TTC549 (cell line): ENCODE data around the gene HOXA13.

Experiments used
- FAIRE-seq: peaks from 2 replicates; lab custom pipeline; 2012; peaks lifted over from hg19 to GRCh38; lab: Jason Lieb, UNC

Gene HOXA13

DNA sequence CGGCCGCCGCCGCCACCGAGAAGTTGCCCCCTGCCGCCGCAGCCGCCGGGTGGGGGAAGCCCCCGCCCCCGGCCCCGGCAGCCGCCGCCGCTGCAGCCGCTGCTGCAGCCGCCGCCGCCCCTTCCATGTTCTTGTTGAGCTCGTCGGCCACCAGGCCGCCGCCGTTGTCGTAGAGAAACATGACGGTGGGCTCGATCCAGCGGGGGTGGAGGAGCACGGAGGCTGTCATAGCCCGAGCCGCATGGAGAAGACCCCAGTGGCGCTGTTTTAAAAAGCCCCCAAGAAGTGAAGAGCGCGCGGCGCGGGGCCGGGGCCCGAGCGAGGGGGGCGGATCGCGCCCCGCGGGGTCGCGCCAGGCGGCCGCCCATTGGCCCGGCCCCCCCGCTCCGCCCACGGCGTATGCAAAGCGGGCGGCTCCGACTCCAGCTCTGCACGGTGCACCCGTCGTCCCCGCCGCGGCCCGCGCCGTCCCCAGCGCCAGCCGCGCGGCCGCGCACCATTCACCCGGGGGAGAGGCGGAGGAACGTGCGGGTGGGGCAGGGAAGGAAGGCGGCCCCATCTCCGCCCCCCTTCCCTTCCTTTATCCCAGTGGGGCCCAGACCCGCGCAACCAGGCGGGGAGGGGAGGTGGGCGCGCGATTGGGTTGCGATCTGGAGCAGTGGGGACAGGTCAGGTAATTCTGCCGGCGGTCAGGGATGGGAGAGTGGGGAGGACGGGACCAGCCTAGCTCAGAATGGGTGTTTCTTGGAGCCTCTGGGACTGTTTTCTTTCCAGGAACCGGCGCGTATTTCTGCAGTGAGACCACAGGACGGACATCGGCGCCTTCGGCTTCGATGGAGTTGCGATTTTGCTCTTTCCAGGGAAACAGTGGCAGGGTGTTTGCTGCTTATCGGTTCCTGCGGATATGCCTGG lies at the start of gene HOXA13:
Gene HOXA13, minus strand, starts transcription at position 243 of the 912 bp plus-strand sequence. Its CDS starts 14 bp downstream, at position 229.
- FAIRE-seq, result no peak

DNA sequence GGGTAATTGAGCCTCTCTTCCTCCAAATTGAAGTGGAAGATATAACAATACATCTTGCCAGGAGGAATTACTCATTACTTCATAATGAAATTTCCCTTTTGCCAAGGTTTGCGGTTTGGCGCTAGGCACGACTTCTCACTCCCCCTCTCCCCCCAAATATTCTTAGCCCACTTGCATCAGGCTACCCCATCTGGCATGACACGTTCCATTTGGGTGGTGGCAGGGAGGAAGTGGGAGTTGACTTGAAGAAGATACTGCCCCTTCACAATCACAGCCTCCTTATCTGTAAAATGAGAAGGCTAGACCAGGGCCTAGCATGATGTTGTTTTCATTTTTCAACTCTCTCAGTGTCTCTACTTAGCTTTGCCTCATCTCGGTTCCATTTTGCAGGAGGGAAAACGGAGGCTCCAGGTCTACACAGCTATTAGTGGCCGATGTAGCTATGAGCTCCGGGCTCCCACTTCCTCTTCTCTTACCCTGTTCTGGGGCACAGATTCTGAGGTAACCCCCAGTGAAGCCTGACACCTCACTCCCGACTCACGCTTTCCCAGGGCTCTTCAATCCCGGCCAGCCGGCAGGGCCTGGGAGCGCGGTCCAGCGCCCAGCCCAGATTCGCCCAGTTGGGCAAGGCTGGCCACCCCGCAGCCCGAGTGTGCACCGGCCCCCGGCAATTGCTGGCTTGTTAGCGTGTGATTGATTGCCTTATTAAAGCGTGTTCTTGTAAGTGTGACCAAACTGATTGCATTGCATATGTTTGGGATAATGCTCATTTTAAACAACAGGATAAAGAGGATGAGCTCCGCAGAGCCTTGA lies 49.2 kb upstream of the HOXA13 start:
- no peak for FAIRE-seq

DNA sequence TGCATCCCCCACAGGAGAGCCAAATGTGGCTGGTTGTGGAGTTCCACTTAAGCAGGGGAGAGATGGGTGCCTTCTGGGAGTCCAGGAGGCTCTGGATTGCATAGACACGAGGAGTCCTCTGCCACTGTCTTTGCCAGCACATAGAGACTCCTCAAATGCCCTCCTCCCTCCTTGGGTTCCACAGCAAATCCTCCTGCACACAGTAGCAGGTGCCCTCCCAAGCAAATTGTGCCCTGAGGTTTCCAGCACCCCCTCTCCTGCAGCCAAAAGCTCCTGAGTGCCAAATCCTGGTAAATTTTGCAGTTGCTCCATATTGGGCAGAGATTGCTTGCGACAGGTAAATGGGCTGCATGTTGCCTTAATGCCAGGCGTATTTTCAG lies 48.5 kb upstream of the HOXA13 start:
- no peak for FAIRE-seq

DNA sequence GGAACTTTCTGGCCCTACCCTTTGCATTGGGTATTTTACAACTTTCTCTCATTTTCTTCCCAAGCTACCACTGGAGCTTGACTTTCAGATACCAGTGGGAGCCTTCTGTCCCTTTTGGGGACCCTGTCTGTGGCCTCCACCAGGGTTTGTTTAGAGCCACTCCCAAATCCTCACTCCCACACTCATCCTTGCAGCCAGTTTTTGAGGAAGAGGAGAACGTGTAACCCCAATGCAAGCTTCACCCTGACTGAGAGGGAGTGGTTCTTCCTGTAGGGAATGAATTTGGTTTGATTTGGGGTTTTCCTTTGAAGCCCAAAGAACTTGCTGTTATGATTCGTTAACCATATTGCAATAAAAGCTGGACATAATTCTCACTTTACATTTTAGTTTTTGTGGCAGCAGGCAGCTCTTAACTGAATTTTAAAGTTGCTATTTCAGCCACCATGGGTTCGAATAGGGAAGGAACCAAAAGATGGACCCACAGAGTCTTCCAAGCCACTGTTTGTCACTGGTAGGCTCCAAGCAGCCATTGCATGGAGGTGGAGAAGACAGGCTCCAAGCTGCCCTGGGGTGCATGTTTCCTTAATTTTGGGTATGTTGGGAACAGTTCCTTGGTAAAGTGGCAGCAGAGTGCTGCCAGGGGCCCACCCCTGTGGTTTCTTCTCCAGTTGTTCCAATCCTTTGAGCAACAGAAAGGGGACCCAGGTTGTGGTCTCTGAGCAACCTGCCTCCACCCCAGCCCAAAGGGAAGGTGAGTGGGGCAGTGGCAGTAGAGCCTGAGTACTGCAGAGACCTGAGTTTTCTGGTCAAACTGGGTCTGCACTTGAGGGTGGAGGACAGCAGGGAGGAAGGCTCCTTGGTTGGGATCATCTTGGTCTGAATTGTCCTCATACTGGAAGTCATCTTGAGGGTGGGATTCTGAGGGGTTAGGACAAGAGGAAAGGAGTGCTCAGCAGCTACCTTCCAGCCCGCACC lies 47.8 kb upstream of the HOXA13 start:
- FAIRE-seq, result no peak

DNA sequence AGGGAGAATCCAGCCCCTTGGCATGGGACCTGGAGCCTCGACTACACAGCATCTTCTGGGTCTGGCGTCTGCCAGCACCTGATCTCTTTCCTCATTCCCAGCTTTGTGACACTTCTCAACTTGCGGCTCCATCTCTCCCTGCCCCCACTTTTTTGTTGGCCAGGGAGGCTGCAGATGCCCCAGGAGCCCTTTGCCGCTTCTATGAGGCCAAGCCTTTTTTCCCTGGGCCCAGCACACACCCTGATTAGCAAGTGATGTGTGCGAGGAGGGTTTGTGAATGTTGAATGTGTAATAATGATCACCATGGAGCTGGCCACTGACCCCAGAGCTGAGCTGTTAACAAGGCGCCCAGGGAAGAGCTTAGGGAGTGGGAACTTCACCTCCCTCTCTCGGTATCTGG lies 47.1 kb upstream of the HOXA13 start:
- FAIRE-seq, result no peak

DNA sequence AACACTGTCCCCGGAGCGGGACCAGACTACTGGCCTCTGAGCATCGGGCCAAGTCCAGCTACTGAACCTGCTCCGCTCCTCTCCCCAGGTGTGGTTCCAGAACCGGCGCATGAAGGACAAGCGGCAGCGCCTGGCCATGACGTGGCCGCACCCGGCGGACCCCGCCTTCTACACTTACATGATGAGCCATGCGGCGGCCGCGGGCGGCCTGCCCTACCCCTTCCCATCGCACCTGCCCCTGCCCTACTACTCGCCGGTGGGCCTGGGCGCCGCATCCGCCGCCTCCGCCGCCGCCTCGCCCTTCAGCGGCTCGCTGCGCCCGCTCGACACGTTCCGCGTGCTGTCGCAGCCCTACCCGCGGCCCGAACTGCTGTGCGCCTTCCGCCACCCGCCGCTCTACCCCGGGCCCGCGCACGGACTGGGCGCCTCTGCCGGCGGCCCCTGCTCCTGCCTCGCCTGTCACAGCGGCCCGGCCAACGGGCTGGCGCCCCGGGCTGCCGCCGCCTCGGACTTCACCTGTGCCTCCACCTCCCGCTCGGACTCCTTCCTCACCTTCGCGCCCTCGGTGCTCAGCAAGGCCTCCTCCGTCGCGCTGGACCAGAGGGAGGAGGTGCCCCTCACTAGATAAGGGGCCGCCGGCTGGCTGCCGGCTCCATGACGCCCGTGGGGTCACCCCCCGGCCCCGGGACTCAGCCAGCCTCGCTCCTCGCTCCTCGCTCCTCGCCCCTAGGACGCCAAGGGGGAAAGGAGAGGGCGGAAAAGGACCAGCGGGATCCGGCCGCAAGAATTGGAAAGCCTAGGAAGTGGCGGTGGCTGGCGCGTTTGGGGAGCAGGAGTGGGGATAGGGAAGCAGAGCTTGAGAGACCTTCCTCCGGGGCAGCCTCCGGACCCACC lies 46.2 kb upstream of the HOXA13 start:
- FAIRE-seq, result no peak

DNA sequence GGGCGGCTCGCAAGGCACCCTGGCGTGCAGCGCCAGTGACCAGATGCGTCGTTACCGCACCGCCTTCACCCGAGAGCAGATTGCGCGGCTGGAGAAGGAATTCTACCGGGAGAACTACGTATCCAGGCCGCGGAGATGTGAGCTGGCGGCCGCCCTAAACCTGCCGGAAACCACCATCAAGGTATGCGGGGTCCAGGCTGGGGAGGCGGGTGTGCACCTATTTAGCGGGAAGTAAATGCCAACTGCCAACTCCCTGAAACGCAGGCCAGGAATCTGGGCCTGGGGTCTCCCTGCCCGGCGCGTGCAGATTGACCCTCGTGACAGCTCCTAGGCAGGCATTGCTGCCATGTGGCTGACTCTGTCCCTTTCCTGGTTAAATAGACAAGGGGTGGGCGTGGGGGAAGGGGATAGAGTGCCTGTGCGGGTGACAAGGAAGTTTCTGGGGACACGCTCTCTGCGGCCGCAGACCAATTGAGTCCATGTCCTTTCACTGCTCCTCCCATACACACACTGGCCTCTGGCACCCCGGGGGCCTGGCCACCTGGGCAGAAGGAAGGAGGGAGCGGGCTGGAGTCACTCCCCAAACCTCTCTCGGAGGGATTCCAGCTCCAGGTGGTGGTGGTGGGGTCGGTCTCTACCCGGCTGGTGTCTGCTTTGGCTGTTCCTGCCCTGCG lies 45.4 kb upstream of the HOXA13 start:
- no peak for FAIRE-seq

DNA sequence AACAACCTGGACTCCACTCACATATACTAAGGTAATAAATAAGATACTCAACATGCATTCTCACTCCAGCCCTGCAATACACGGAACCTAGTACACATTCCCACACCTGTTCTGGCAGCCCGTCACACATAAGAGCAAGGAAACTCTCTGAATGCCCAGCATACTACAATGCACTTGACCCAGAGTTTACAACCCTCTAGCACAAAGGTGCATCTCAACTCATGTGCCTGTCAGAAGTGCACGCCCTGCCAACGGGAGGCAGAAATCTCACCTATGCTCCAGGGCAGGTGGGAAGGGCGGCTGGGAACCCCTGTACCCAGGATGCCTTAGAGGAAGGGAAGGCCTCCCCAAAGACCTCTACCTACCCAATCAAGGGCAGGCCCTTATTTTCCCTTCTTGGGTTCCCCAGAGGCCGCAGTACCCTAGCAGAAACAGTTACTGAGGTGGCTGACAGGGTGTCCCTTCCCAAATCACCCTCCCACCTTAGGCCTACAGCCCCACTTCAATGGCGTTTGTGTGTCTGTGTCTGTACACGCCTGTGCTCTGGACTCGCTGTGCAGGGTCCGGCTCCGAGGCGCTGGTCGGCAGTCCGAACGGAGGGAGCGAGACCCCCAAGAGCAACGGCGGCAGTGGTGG lies 44.7 kb upstream of the HOXA13 start:
- FAIRE-seq, result no peak

DNA sequence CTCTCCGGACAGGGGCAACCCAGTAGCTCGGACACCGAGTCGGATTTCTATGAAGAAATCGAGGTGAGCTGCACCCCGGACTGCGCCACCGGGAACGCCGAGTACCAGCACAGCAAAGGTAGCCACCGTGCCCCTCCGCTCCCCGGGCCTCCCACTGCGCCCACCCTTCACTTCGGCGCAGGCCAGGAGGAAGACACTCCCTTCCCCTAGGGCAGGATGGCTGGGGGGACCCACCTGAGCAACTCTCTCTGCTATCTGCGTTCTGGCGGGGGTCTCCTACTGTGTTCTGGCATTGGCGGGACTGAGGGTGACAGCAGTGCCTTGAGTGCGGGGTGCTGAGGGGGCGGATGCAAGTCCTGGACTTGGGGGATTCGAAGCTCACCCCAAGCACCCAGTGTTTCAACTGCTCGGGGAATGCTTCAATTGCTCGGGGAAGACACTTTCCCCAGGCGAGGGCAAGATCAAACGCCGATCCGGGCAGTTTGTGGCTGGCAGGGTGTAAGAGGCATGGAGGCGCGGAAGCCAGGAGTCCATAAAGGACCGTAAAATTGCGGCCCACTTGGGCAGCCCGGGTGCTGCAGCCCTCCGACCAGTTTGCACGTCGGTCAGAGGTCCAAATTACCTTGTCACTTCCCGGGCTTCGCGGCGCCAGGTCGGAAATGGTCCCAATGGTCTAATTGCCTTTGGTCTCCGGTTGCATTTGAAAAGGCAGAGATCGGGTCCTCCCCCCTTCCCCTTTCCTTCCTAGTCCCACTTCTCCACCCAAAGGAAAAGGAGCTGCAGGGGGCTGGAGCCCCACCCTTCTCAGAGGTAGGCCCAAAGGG lies 43.7 kb upstream of the HOXA13 start:
- FAIRE-seq, result no peak

DNA sequence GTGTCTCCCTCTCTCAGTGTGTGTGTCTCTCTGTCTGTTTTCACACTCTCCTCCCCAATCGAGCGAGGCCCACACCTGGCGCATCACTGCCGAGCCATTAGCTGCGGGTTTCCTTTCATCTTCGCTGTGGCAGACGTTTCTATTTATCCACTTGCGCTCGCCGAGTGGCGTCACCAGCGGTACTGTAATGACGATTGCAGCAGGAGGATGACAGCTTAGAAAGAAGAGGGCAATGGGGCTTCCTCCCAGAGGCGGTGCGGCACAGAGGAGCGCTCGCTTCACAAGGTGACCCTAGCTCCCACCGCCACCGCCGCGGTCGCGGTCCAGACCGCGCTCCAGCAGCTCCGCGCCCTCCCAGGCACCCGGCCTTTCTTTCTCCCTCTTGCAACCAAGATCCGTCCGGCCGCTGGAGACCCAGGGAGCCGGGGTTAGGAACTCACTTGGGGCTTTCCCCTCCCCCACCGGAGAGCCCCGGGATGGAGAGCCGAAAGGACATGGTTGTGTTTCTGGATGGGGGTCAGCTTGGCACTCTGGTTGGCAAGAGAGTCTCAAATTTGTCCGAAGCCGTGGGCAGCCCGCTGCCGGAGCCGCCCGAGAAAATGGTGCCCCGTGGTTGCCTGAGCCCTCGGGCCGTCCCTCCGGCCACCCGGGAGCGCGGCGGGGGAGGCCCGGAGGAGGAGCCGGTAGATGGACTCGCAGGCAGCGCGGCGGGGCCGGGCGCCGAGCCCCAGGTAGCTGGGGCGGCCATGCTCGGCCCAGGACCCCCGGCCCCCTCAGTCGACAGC lies 42.9 kb upstream of the HOXA13 start, which contains the start of gene EVX1:
Gene EVX1, plus strand, starts transcription at position 248 of the 785 bp plus-strand sequence. Its CDS starts 229 bp downstream, at position 477.
- FAIRE-seq, result no peak

DNA sequence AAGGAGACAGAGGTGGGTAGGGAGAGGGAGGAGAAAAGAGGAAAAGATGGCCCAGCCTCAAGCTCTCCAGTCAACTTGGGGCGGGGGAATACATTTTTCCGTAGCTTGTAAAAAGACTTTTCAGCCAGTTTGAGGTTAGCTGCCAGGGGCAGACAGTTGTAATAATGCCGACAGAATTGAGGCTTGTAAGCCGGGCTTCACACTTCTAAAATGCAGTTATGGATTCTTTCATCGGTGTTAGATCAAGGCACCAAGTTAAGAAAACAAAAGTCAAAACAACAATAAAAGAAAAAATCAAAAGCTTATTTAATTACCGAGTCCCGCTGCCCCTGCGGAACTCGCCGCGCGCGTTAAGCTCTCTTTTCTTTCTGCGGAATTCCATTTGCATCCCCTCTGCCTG lies 42.3 kb upstream of the HOXA13 start:
- no peak for FAIRE-seq

DNA sequence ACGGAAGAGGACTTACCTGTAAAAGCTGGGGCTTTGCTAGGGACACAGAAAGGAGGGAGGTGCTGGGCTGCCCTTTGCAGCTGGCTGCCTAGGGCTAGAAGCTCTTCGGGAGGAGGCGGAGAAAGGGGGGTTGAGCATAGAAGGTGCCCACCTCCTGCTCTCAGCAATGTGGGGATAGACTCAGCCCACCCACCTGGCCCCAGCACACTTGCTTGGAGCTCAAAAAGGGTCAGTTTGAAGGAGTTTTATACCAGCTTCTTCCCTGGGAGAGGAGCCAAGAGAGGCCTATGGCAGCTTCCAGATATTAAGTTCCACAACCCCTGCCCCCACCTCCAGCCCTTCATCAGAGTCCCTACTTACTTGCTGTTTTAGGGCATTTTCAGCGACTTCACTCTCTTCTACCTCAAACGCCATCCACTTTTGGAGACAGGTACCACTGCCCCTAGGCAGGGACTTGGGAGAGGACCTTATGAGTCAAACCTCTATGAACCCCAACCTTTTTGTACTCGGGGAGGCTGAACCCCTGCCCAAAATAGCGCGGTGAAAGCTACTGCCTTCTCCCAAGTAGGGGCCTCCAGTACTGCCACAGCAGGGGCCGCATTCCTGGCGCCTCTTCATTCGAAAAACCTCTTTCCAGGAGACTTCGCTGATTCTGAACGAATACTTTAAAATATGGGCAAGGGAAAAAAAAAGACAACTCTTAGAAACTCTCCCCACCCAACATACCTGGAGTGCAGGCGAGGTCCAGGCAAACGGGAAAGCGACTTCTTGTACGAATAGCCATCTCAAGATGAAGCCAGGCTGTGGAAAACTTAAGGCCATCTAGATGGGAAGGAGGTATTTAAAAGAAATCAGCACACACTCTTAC lies 41.5 kb upstream of the HOXA13 start:
- no peak for FAIRE-seq

DNA sequence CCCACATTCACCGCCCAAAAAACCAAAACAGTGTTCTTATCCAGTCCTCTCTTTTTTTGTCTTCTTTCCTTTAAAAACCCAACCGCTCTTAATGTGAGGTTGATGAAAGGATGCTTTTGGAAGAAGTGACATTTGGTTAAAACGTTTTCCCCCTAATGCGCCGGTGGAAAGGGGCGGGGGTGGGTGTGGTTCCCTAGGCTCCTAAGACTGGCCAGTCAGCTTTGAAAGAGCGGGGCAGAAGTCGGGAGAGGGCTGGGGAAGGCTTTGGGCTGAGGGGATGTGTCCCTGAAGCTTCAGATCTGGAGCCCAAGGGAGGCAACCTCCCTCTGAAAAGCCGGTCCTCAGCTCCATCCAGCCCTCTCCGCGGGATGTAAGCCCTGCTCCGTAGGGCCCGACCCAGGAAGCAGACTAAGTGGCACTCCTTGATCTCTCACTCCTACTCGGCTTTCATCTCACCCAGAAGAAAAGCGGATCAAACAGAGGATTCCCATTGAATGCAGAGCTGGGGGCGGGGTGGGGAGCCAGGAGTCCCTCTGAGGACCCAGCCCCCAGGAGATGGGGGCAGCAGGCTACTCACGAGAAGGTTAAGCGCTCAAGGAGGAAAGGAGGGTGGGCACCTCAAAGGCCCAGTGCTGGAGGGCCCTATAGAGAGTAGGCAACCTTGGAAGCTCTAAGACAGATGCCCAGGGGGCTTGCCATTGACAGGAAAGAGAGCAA lies 40.3 kb upstream of the HOXA13 start:
- FAIRE-seq, result no peak

DNA sequence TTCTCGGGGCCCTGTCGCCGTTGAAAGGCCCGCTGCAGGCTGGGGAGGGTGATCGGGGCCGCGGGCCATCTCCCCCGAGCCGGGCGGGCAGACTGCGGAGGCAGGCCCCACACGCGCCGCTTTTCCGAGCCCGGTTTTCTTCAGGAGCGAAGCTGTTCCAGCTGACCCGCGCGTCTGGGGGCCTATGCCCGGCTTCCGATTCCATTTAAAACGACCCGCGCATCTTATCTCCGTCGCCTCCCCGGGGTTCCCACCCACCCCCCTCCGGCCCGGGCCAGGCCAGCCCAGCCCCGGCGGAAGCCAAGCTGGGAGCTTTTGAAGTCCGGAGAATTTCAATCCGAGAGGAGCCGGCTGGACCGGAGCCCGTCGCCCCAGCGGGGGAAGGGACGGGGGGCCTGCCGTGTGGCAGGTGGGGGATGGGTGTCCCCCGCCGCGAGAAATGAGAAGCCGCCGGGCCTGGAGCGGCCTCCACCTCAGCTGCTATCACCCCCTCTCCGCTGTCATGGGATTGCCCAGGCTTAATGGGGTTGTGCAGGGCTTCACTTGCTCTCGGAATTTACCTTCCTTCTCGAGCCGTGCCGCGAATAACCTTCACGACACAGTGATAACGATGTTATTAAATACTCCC lies 39.6 kb upstream of the HOXA13 start:
- no peak for FAIRE-seq

DNA sequence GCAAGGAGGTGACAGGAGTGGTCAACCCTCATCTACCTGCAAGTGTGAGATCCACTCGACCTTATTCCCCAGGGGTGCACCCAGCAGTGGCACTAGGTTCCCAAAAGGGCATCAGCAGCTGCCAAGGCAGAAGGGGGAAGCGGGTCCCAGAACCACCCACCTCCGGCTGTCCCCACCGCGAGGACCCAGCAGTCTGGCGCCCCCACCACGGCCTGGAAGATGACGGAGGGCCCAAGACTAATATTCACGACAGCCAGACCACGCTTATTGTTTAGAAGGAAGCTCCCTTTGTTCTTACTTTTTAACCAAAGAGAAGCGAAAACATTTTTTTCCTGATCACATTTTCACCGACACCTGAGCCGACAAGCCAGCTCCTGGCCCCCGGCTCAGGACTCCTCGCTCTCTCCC lies 39.1 kb upstream of the HOXA13 start:
- FAIRE-seq, result no peak

DNA sequence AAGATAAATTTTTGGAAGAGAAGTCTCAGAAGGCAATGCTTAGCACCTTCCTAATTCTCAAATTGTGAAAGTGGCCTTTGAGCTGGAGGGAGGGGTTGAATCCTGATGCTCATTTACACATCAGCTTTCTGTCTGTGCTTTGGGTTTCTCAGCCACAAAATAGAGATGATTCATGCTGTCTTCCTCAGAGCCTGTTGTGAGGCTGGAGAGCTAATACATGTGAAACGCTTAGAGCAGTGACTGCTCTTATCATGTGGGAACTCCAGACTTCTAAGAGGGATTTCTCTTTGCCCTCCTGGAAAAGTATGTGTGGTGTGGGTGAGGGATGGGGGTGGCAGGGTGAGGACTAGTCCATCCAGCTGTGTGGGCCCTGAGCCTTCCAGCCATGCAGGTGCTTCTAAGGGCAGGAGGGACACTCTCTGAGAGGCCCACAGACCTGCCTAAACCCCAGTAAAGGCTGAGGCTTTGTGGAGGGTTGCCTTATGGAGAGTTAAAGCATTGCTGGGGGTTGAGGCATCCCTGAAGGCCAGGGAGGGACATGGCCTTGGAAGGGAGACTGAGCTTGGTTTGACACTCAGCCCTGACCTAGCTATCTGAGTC lies 37.9 kb upstream of the HOXA13 start:
- no peak for FAIRE-seq
